GM12865 (cell line): ENCODE results near the gene RIMKLA.

Source experiments
- DNase-seq: peaks from one replicate; pipeline ENCODE4 v3.0.0; 2010; ENCODE audit warnings: low read depth
- H3K4me3 ChIP-seq: 2 replicates; pipeline ENCODE4 v1.5.1; 2011; ENCODE audit warnings: mild to moderate bottlenecking, low read depth, low read length, control low read depth
- CTCF ChIP-seq: IDR thresholded peaks from 2 replicates; pipeline ENCODE4 v1.5.1; 2011; ENCODE audit warnings: low read length, control low read depth, low read depth, inconsistent platforms; ENCODE audit not compliant: insufficient read depth; ENCODE audit errors: missing control alignments

Gene RIMKLA

GRCh38 chr1:42358791-42359190, 21.8 kb upstream of the RIMKLA start:
- peak; percentile 30 for DNase-seq
- no peak for TF ChIP-seq CTCF
- no peak overlapping the region for H3K4me3 ChIP-seq

GRCh38 chr1:42359466-42359865, 21.1 kb upstream of the RIMKLA start:
- DNase-seq, result no peak
- no peak overlapping the region for H3K4me3 ChIP-seq
- no peak for TF ChIP-seq CTCF

GRCh38 chr1:42364089-42364488, 16.5 kb upstream of the RIMKLA start:
- TF ChIP-seq CTCF, result no peak
- H3K4me3 ChIP-seq, result no peak overlapping the region
- DNase-seq, result no peak

GRCh38 chr1:42364542-42364941, 16.1 kb upstream of the RIMKLA start:
- H3K4me3 ChIP-seq, result no peak overlapping the region
- DNase-seq, result no peak
- no peak for TF ChIP-seq CTCF

GRCh38 chr1:42365118-42365517, 15.5 kb upstream of the RIMKLA start:
- no peak for DNase-seq
- TF ChIP-seq CTCF, result no peak
- no peak overlapping the region for H3K4me3 ChIP-seq

GRCh38 chr1:42368096-42368795, 12.3 kb upstream of the RIMKLA start:
- TF ChIP-seq CTCF, result no peak
- no peak overlapping the region for H3K4me3 ChIP-seq
- DNase-seq, result no peak

- no peak for TF ChIP-seq CTCF
- DNase-seq, result no peak
Measured at GRCh38 chr1:42369471-42369870, 11.1 kb upstream of the RIMKLA start.

More at GRCh38 chr1:42369471-42369870, 11.1 kb upstream of the RIMKLA start:
- H3K4me3 ChIP-seq, result no peak overlapping the region
